Measurements from ENCODE around the gene WDR93.

The WDR93 gene

DNA sequence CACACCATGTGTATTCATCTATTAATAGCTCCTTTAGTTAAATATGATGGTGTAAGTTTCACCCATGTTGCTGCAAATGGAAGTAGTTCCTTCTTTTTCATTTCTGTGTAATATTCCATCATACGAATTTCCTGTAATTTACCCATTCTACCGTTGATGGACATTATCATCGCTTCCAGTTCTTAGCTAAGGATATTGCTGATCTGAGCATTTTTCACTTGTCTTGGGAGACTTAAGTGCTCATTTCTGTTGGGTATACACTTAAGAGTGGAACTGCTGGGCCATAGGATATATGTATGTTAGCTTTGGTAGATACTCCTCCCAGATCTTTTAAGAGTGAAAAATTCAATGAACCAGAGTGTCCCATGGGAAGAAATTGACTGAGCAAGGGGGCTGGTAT is 22.4 kb upstream of the WDR93 start:
- Histone ChIP-seq H3K4me2 (no peak overlapping the region), H2AFZ (ENCODE audit: low read depth) (no peak overlapping the region), H3K4me1 (ENCODE audit: low read depth, poor library complexity, severe bottlenecking) (no peaks in the 10 kb centered on the region), H3K27me3 (ENCODE audit: insufficient read depth, low read depth) (no peaks in the 10 kb centered on the region), H3K4me3 (IDR thresholded peaks at IDR 0.05; ENCODE audit: insufficient read depth, low read depth, low read length) (no peak overlapping the region), H4K20me1 (ENCODE audit: insufficient read depth) (no peaks in the 10 kb centered on the region), H3K9ac (no peak overlapping the region), H3K27ac (no peak overlapping the region), H3K79me2 (ENCODE audit: insufficient read depth, low read depth) (no peaks in the 10 kb centered on the region), H3K36me3 (ENCODE audit: insufficient read depth) (no peaks in the 10 kb centered on the region)
- TF ChIP-seq, protein P1, sequence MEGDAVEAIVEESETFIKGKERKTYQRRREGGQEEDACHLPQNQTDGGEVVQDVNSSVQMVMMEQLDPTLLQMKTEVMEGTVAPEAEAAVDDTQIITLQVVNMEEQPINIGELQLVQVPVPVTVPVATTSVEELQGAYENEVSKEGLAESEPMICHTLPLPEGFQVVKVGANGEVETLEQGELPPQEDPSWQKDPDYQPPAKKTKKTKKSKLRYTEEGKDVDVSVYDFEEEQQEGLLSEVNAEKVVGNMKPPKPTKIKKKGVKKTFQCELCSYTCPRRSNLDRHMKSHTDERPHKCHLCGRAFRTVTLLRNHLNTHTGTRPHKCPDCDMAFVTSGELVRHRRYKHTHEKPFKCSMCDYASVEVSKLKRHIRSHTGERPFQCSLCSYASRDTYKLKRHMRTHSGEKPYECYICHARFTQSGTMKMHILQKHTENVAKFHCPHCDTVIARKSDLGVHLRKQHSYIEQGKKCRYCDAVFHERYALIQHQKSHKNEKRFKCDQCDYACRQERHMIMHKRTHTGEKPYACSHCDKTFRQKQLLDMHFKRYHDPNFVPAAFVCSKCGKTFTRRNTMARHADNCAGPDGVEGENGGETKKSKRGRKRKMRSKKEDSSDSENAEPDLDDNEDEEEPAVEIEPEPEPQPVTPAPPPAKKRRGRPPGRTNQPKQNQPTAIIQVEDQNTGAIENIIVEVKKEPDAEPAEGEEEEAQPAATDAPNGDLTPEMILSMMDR (conservative IDR thresholded peaks at IDR 0.05; ENCODE audit: low read depth, low read length), result no peak

DNA sequence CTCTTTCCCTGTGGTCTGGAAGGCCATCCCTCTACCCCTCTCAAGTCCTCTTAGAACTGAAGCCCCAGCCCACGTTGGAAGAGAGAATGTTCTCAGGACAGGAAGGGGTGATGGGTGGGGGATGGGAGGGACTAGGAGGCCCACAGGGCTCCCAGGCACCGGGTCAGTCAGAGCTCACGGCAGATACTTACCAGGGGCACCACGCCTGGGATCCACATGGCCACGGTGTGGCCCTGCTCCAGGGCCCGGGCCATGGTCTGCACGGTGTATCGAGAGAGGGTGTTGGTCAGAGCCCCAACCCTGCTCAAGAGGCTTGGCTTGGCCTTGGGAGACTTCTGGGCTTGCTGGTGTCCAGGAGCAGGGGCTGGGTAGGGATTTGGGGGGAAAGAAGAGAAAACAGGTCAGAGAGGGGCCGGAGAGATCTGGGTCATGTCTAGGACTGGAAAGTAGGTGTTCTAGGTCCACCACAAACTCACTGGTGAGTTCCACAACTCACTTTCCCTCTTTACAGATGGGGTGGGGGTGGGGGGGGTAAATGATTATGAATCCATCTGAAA is 21.2 kb upstream of the WDR93 start:
- Histone ChIP-seq H3K4me2 (no peak overlapping the region), H3K4me1 (ENCODE audit: low read depth, poor library complexity, severe bottlenecking) (no peaks in the 10 kb centered on the region), H4K20me1 (ENCODE audit: insufficient read depth) (no peaks in the 10 kb centered on the region), H3K9ac (no peak overlapping the region), H3K27me3 (ENCODE audit: insufficient read depth, low read depth) (no peaks in the 10 kb centered on the region), H3K79me2 (ENCODE audit: insufficient read depth, low read depth) (no peaks in the 10 kb centered on the region), H3K36me3 (ENCODE audit: insufficient read depth) (no peaks in the 10 kb centered on the region), H2AFZ (ENCODE audit: low read depth) (no peak overlapping the region), H3K27ac (no peak overlapping the region), H3K4me3 (IDR thresholded peaks at IDR 0.05; ENCODE audit: insufficient read depth, low read depth, low read length) (no peak overlapping the region)
- TF ChIP-seq, protein P1 (conservative IDR thresholded peaks at IDR 0.05; ENCODE audit: low read depth, low read length), result no peak

DNA sequence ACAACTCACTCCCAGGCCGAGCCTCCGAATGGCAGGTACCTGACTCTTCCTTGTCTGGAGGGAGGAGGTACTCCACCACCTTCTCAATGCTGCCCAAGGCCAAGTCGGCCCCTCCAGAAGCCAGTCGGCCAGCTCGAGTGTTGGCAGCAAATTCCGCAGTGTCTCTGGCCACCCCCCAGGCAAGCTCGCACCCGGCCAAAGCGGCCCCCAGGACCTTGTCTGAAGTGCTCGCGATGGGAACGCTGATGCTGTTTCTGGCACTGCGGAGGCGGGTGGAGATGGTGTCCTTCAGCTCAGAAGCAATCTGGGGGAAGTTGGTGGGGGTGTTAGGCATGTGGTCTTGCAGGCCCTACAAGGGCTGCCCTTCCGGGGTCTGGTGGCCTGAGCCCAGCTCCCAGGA is 20.7 kb upstream of the WDR93 start:
- H3K4me3 ChIP-seq (IDR thresholded peaks at IDR 0.05; ENCODE audit: insufficient read depth, low read depth, low read length), result no peak overlapping the region
- TF ChIP-seq, protein P1 (conservative IDR thresholded peaks at IDR 0.05; ENCODE audit: low read depth, low read length), result no peak
- H2AFZ ChIP-seq (ENCODE audit: low read depth), result no peak overlapping the region
- no peaks in the 10 kb centered on the region for H3K27me3 ChIP-seq (ENCODE audit: insufficient read depth, low read depth)
- H4K20me1 ChIP-seq (ENCODE audit: insufficient read depth), result no peaks in the 10 kb centered on the region
- H3K79me2 ChIP-seq (ENCODE audit: insufficient read depth, low read depth), result no peaks in the 10 kb centered on the region
- no peak overlapping the region for H3K9ac ChIP-seq
- H3K4me1 ChIP-seq (ENCODE audit: low read depth, poor library complexity, severe bottlenecking), result no peaks in the 10 kb centered on the region
- no peaks in the 10 kb centered on the region for H3K36me3 ChIP-seq (ENCODE audit: insufficient read depth)
- no peak overlapping the region for H3K4me2 ChIP-seq
- H3K27ac ChIP-seq, result no peak overlapping the region

DNA sequence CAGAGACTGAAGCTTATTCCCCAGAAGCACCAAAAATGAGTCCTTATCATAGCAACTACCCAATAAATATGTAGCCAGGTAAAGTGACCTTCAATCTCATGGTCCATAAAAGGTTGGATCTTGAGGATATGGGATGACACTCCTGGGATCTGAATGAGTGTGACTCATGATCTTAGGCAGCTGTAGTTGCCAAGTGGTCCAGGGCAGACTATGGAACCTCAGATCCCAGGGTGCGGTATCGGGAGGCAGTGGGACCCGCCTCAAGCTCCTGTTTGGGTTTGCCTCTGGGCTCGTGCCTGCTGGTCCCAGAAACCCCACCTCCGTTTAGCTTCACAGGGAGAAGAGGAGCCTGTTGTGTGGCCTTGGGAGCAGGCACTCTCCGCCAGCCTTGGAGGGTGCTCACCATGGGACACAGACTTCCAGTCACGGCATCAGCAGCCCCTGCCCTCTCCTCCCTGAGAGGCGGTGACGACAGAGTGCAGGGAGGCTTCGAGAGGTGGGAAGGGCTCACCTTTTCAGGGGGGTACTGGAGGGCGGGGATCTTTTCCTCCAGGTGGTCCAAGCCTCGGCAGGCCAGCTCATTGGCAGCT is 19.5 kb upstream of the WDR93 start:
- H3K36me3 ChIP-seq (ENCODE audit: insufficient read depth), result no peaks in the 10 kb centered on the region
- H3K27me3 ChIP-seq (ENCODE audit: insufficient read depth, low read depth), result no peaks in the 10 kb centered on the region
- H3K9ac ChIP-seq, result no peak overlapping the region
- no peak overlapping the region for H2AFZ ChIP-seq (ENCODE audit: low read depth)
- H3K4me2 ChIP-seq, result no peak overlapping the region
- H3K4me3 ChIP-seq (IDR thresholded peaks at IDR 0.05; ENCODE audit: insufficient read depth, low read depth, low read length), result no peak overlapping the region
- no peaks in the 10 kb centered on the region for H3K79me2 ChIP-seq (ENCODE audit: insufficient read depth, low read depth)
- H3K4me1 ChIP-seq (ENCODE audit: low read depth, poor library complexity, severe bottlenecking), result no peaks in the 10 kb centered on the region
- no peaks in the 10 kb centered on the region for H4K20me1 ChIP-seq (ENCODE audit: insufficient read depth)
- TF ChIP-seq, protein P1 (conservative IDR thresholded peaks at IDR 0.05; ENCODE audit: low read depth, low read length), result no peak
- no peak overlapping the region for H3K27ac ChIP-seq

All from KMS-11 (cell line).